Measurements from ENCODE around the gene PLPPR5. TPM values are rescaled to one million over a fixed set of nuclear protein-coding genes. Genes with fewer than 3 reads are reported as not detected.

The PLPPR5 gene
- total and polyA plus RNA-seq, 4 experiments from 2014 or later: not detected

GRCh38 chr1:99007366-99007765 is 2.7 kb upstream of the PLPPR5 start:
- no peak overlapping the region for H3K27ac ChIP-seq (ENCODE audit: low read depth, low read length)
- H3K27me3 ChIP-seq (ENCODE audit: insufficient read depth, low read length): peaks cover 22% of the 10 kb centered on the region
- no peak overlapping the region for H3K4me3 ChIP-seq (ENCODE audit: low read length in 2 of 2)
- CTCF ChIA-PET (ENCODE audit: partially characterized antibody): no interaction called here
- Mint-ChIP-seq H3K27ac (no peak overlapping the region), H3K4me3 (no peak overlapping the region), H3K9me3 (no peaks in the 10 kb centered on the region), H3K4me1 (peaks cover 5 to 7% (median 6%) of the 10 kb centered on the region in 4 donors), H3K27me3 (peaks cover 24 to 34% of the 10 kb centered on the region in 2 donors), H3K36me3 (no peaks in the 10 kb centered on the region)
- no peaks in the 10 kb centered on the region for H3K36me3 ChIP-seq (ENCODE audit: insufficient read depth, low read length)
- no peak for DNase-seq
- H3K4me1 ChIP-seq (ENCODE audit: insufficient read depth, low read length): peaks cover 7% of the 10 kb centered on the region
- POLR2A ChIA-PET (ENCODE audit: partially characterized antibody): no interaction called here
- no peaks in the 10 kb centered on the region for H3K9me3 ChIP-seq (ENCODE audit: control insufficient read depth in 1 of 2, low read length in 2 of 2)
- intact Hi-C loops (cut with micrococcal nuclease): no loop called here

GRCh38 chr1:99005537-99005942 is 879 bp upstream of the PLPPR5 start:
- Mint-ChIP-seq H3K36me3 (no peaks in the 10 kb centered on the region), H3K4me1 (peaks cover 5 to 7% (median 6%) of the 10 kb centered on the region in 4 donors), H3K27me3 (peaks cover 29 to 40% of the 10 kb centered on the region in 2 donors), H3K4me3 (peak overlapping the region; percentile 21 to 83 (median 76)), H3K9me3 (no peaks in the 10 kb centered on the region), H3K27ac (no peak overlapping the region)
- intact Hi-C loops (cut with micrococcal nuclease): no loop called here
- ChIA-PET CTCF (ENCODE audit: partially characterized antibody) (interaction anchor here (1.4 kb wide), 1 partner anchor 211 kb away, joined by 4 read pairs; no protein-coding TSS in a partner anchor), POLR2A (ENCODE audit: partially characterized antibody) (no interaction called here)
- H3K27me3 ChIP-seq (ENCODE audit: insufficient read depth, low read length): peaks cover 22% of the 10 kb centered on the region
- peaks cover 7% of the 10 kb centered on the region for H3K4me1 ChIP-seq (ENCODE audit: insufficient read depth, low read length)
- H3K4me3 ChIP-seq (ENCODE audit: low read length in 2 of 2): no peak overlapping the region
- no peak overlapping the region for H3K27ac ChIP-seq (ENCODE audit: low read depth, low read length)
- DNase-seq: no peak
- H3K9me3 ChIP-seq (ENCODE audit: control insufficient read depth in 1 of 2, low read length in 2 of 2): no peaks in the 10 kb centered on the region
- no peaks in the 10 kb centered on the region for H3K36me3 ChIP-seq (ENCODE audit: insufficient read depth, low read length)

- CTCF ChIA-PET (ENCODE audit: partially characterized antibody): no interaction called here
- Histone ChIP-seq H3K27ac (ENCODE audit: low read depth, low read length) (no peak overlapping the region), H3K4me1 (ENCODE audit: insufficient read depth, low read length) (peaks cover 7% of the 10 kb centered on the region), H3K36me3 (ENCODE audit: insufficient read depth, low read length) (no peaks in the 10 kb centered on the region), H3K4me3 (ENCODE audit: low read length in 2 of 2) (peak overlapping the region in 1 of 2 donors; percentile 17), H3K9me3 (ENCODE audit: control insufficient read depth in 1 of 2, low read length in 2 of 2) (no peaks in the 10 kb centered on the region), H3K27me3 (ENCODE audit: insufficient read depth, low read length) (peaks cover 22% of the 10 kb centered on the region)
- intact Hi-C loops (cut with micrococcal nuclease): no loop called here
- POLR2A ChIA-PET (ENCODE audit: partially characterized antibody): no interaction called here
- no peaks in the 10 kb centered on the region for H3K36me3 Mint-ChIP-seq
- H3K4me3 Mint-ChIP-seq: peak overlapping the region; percentile 62 to 76 (median 72)
- H3K4me1 Mint-ChIP-seq: peaks cover 5 to 7% (median 6%) of the 10 kb centered on the region in 4 donors
- DNase-seq: peak; percentile 24 to 41 (median 30)
- H3K27ac Mint-ChIP-seq: no peak overlapping the region
- no peaks in the 10 kb centered on the region for H3K9me3 Mint-ChIP-seq
- H3K27me3 Mint-ChIP-seq: peaks cover 28 to 44% of the 10 kb centered on the region in 2 donors
Measured at GRCh38 chr1:99004254-99004860, 304 bp downstream of the PLPPR5 start.

GRCh38 chr1:99003581-99004253 is 944 bp downstream of the PLPPR5 start:
- DNase-seq: no peak
- no peaks in the 10 kb centered on the region for H3K9me3 Mint-ChIP-seq
- peaks cover 5 to 7% (median 6%) of the 10 kb centered on the region in 4 donors for H3K4me1 Mint-ChIP-seq
- no peaks in the 10 kb centered on the region for H3K36me3 Mint-ChIP-seq
- intact Hi-C loops (cut with micrococcal nuclease): no loop called here
- ChIA-PET CTCF (ENCODE audit: partially characterized antibody) (no interaction called here), POLR2A (ENCODE audit: partially characterized antibody) (no interaction called here)
- Histone ChIP-seq H3K4me1 (ENCODE audit: insufficient read depth, low read length) (peaks cover 7% of the 10 kb centered on the region), H3K36me3 (ENCODE audit: insufficient read depth, low read length) (no peaks in the 10 kb centered on the region), H3K4me3 (ENCODE audit: low read length in 2 of 2) (peak overlapping the region in 1 of 2 donors; percentile 17), H3K27ac (ENCODE audit: low read depth, low read length) (no peak overlapping the region), H3K27me3 (ENCODE audit: insufficient read depth, low read length) (peaks cover 22% of the 10 kb centered on the region), H3K9me3 (ENCODE audit: control insufficient read depth in 1 of 2, low read length in 2 of 2) (no peaks in the 10 kb centered on the region)
- H3K4me3 Mint-ChIP-seq: peak overlapping the region; percentile 40 to 76 (median 61)
- peak overlapping the region in 1 of 7 donors; percentile 58 for H3K27ac Mint-ChIP-seq
- peaks cover 27 to 44% of the 10 kb centered on the region in 2 donors for H3K27me3 Mint-ChIP-seq

GRCh38 chr1:98992844-98993243 is 11.8 kb downstream of the PLPPR5 start:
- H3K4me1 Mint-ChIP-seq: peaks cover 0 to 7% (median 6%) of the 10 kb centered on the region in 4 donors
- POLR2A ChIA-PET (ENCODE audit: partially characterized antibody): no interaction called here
- H3K4me1 ChIP-seq (ENCODE audit: insufficient read depth, low read length): no peaks in the 10 kb centered on the region
- H3K27me3 Mint-ChIP-seq: peaks cover 2% of the 10 kb centered on the region in 2 donors
- H3K4me3 Mint-ChIP-seq: no peak overlapping the region
- no peaks in the 10 kb centered on the region for H3K9me3 Mint-ChIP-seq
- H3K27ac Mint-ChIP-seq: no peak overlapping the region
- no peak overlapping the region for H3K27ac ChIP-seq (ENCODE audit: low read depth, low read length)
- no peaks in the 10 kb centered on the region for H3K9me3 ChIP-seq (ENCODE audit: control insufficient read depth in 1 of 2, low read length in 2 of 2)
- CTCF ChIA-PET (ENCODE audit: partially characterized antibody): no interaction called here
- no peaks in the 10 kb centered on the region for H3K36me3 ChIP-seq (ENCODE audit: insufficient read depth, low read length)
- no peaks in the 10 kb centered on the region for H3K36me3 Mint-ChIP-seq
- no peak overlapping the region for H3K4me3 ChIP-seq (ENCODE audit: low read length in 2 of 2)
- intact Hi-C loops (cut with micrococcal nuclease): no loop called here
- no peaks in the 10 kb centered on the region for H3K27me3 ChIP-seq (ENCODE audit: insufficient read depth, low read length)
- DNase-seq: no peak

- CTCF ChIA-PET (ENCODE audit: partially characterized antibody): interaction anchor here (1.0 kb wide), 2 partner anchors 15 to 198 kb away, joined by 3 to 4 read pairs; no protein-coding TSS in a partner anchor
- peak in 3 of 5 donors; percentile 1 to 21 (median 7) for DNase-seq
Measured at GRCh38 chr1:98991127-98992012, 13.3 kb downstream of the PLPPR5 start.

GRCh38 chr1:98989556-98989907 is 15.1 kb downstream of the PLPPR5 start:
- Mint-ChIP-seq H3K27me3 (no peaks in the 10 kb centered on the region), H3K4me3 (no peak overlapping the region), H3K9me3 (no peaks in the 10 kb centered on the region), H3K4me1 (peaks cover 0 to 7% (median 6%) of the 10 kb centered on the region in 4 donors), H3K36me3 (no peaks in the 10 kb centered on the region), H3K27ac (no peak overlapping the region)
- Histone ChIP-seq H3K27ac (ENCODE audit: low read depth, low read length) (no peak overlapping the region), H3K4me3 (ENCODE audit: low read length in 2 of 2) (no peak overlapping the region), H3K36me3 (ENCODE audit: insufficient read depth, low read length) (no peaks in the 10 kb centered on the region), H3K4me1 (ENCODE audit: insufficient read depth, low read length) (no peaks in the 10 kb centered on the region), H3K9me3 (ENCODE audit: control insufficient read depth in 1 of 2, low read length in 2 of 2) (no peaks in the 10 kb centered on the region), H3K27me3 (ENCODE audit: insufficient read depth, low read length) (no peaks in the 10 kb centered on the region)
- no peak for DNase-seq
- ChIA-PET CTCF (ENCODE audit: partially characterized antibody) (interaction anchor here (1.4 kb wide), 1 partner anchor 195 kb away, joined by 5 read pairs; no protein-coding TSS in a partner anchor), POLR2A (ENCODE audit: partially characterized antibody) (no interaction called here)
- intact Hi-C loops (cut with micrococcal nuclease): no loop called here

More at GRCh38 chr1:98991127-98992012, 13.3 kb downstream of the PLPPR5 start:
- Mint-ChIP-seq H3K4me1 (peaks cover 0 to 7% (median 6%) of the 10 kb centered on the region in 4 donors), H3K27ac (peak overlapping the region in 3 of 7 donors; percentile 2 to 24 (median 3)), H3K27me3 (no peaks in the 10 kb centered on the region), H3K4me3 (no peak overlapping the region), H3K36me3 (no peaks in the 10 kb centered on the region), H3K9me3 (no peaks in the 10 kb centered on the region)
- H3K27me3 ChIP-seq (ENCODE audit: insufficient read depth, low read length): no peaks in the 10 kb centered on the region
- no peak overlapping the region for H3K4me3 ChIP-seq (ENCODE audit: low read length in 2 of 2)
- no peaks in the 10 kb centered on the region for H3K9me3 ChIP-seq (ENCODE audit: control insufficient read depth in 1 of 2, low read length in 2 of 2)
- no peaks in the 10 kb centered on the region for H3K4me1 ChIP-seq (ENCODE audit: insufficient read depth, low read length)
- intact Hi-C loops (cut with micrococcal nuclease): loop anchor here (2.0 kb wide), 1 partner anchor 197 kb away; no protein-coding TSS in a partner anchor
- no peak overlapping the region for H3K27ac ChIP-seq (ENCODE audit: low read depth, low read length)
- POLR2A ChIA-PET (ENCODE audit: partially characterized antibody): no interaction called here
- H3K36me3 ChIP-seq (ENCODE audit: insufficient read depth, low read length): no peaks in the 10 kb centered on the region

Measured in CD4-positive, alpha-beta memory T cell (primary cell).